Measurements from ENCODE around the gene ADAMTSL1. TPM values are rescaled to one million over a fixed set of nuclear protein-coding genes. Genes with fewer than 3 reads are reported as not detected.
"Not testable (repeated sequence)": the region's sequence is repeated elsewhere in the genome, so short reads cannot be mapped to it uniquely, and the experiment has no call there.

Gene ADAMTSL1
- polyA plus RNA-seq, 1 donor = 16.3 TPM

GRCh38 chr9:18906656-18907395 lies 432.9 kb downstream of the ADAMTSL1 start:
- DNase-seq = no peak

GRCh38 chr9:18907927-18908625 lies 434.1 kb downstream of the ADAMTSL1 start:
- no peak for DNase-seq

- DNase-seq = no peak
Measured at GRCh38 chr9:18909140-18910018, 435.4 kb downstream of the ADAMTSL1 start.

GRCh38 chr9:18910435-18910834 lies 436.5 kb downstream of the ADAMTSL1 start:
- no peak for DNase-seq

GRCh38 chr9:18910916-18911315 lies 437.0 kb downstream of the ADAMTSL1 start:
- DNase-seq = no peak

- no peak for DNase-seq
Measured at GRCh38 chr9:18911714-18912342, 437.9 kb downstream of the ADAMTSL1 start.

- DNase-seq = no peak
Measured at GRCh38 chr9:18920141-18921084, 446.5 kb downstream of the ADAMTSL1 start.

GRCh38 chr9:18921366-18922075 lies 447.6 kb downstream of the ADAMTSL1 start:
- no peak for DNase-seq

GRCh38 chr9:18922161-18922885 lies 448.4 kb downstream of the ADAMTSL1 start:
- no peak for DNase-seq

GRCh38 chr9:18923167-18923566 lies 449.2 kb downstream of the ADAMTSL1 start:
- DNase-seq = no peak

- DNase-seq = no peak
Measured at GRCh38 chr9:18923671-18924430, 449.9 kb downstream of the ADAMTSL1 start.

- no peak for DNase-seq
Measured at GRCh38 chr9:18925880-18926279, 451.9 kb downstream of the ADAMTSL1 start.

GRCh38 chr9:18926513-18926912 lies 452.6 kb downstream of the ADAMTSL1 start:
- DNase-seq = no peak

GRCh38 chr9:18928711-18929110 lies 454.8 kb downstream of the ADAMTSL1 start:
- DNase-seq = no peak

GRCh38 chr9:18930611-18931010 lies 456.7 kb downstream of the ADAMTSL1 start:
- not testable (repeated sequence) for DNase-seq

GRCh38 chr9:18935541-18935940 lies 461.6 kb downstream of the ADAMTSL1 start:
- no peak for DNase-seq

- DNase-seq = no peak
Measured at GRCh38 chr9:18936094-18936871, 462.3 kb downstream of the ADAMTSL1 start.

- no peak for DNase-seq
Measured at GRCh38 chr9:18939943-18940342, 466.0 kb downstream of the ADAMTSL1 start.

Data from left kidney (tissue), 2 donors.